Mesodermal cell (in vitro differentiated cells): ENCODE data around the gene SETD2.

Experiments used
- H3K27ac ChIP-seq: 2 replicates; pipeline ENCODE4 v1.7.0; 2013; ENCODE audit warnings: mild to moderate bottlenecking, low read depth, low read length, moderate library complexity; ENCODE audit not compliant: severe bottlenecking
- H3K36me3 ChIP-seq: 2 replicates; pipeline ENCODE4 v1.7.1; 2013; ENCODE audit warnings: mild to moderate bottlenecking, low read length, moderate library complexity; ENCODE audit not compliant: control insufficient read depth, insufficient read depth
- H3K4me1 ChIP-seq: one replicate; pipeline ENCODE4 v1.7.1; 2013; ENCODE audit warnings: mild to moderate bottlenecking, low read length; ENCODE audit not compliant: insufficient read depth, control insufficient read depth, poor library complexity, severe bottlenecking
- H3K4me3 ChIP-seq: 2 replicates; pipeline ENCODE4 v1.7.0; 2013; ENCODE audit warnings: low read length, control low read depth, mild to moderate bottlenecking; ENCODE audit not compliant: insufficient read depth, poor library complexity, severe bottlenecking; ENCODE audit errors: extremely low read depth
- H3K9me3 ChIP-seq: 2 replicates; pipeline ENCODE4 v1.7.1; 2013; ENCODE audit warnings: mild to moderate bottlenecking, low read length, moderate library complexity; ENCODE audit not compliant: control insufficient read depth
- WGBS, 2 experiments: methylation state at CpG; one replicate each; pipeline ENCODE4 v1.1.5; 2013; ENCODE audit warnings: missing lambda C conversion rate in 2 of 2; ENCODE audit not compliant: insufficient coverage in 2 of 2; 5-methylcytosine and 5-hydroxymethylcytosine counted together

Gene SETD2

GRCh38 chr3:47004369-47005211, 159.3 kb downstream of the SETD2 start:
- peaks cover 5% of the 10 kb centered on the region for H3K4me1 ChIP-seq
- H3K4me3 ChIP-seq: no peak overlapping the region
- no peaks in the 10 kb centered on the region for H3K36me3 ChIP-seq
- WGBS, 2 experiments: 92 to 94% methylated on average over 14 to 17 of the region's 17 CpGs
- no peaks in the 10 kb centered on the region for H3K9me3 ChIP-seq
- H3K27ac ChIP-seq: no peak overlapping the region

- no peaks in the 10 kb centered on the region for H3K9me3 ChIP-seq
- peaks cover 8% of the 10 kb centered on the region for H3K4me1 ChIP-seq
- H3K27ac ChIP-seq: no peak overlapping the region
- H3K4me3 ChIP-seq: no peak overlapping the region
- no peaks in the 10 kb centered on the region for H3K36me3 ChIP-seq
- 97% methylated on average over 18 to 22 of the region's 27 CpGs for WGBS, 2 experiments
These were observed 160.2 kb downstream of the SETD2 start for GRCh38 chr3:47003461-47004368.

- no peaks in the 10 kb centered on the region for H3K9me3 ChIP-seq
- 88 to 95% methylated on average over 8 to 9 of the region's 10 CpGs for WGBS, 2 experiments
- H3K4me1 ChIP-seq: peaks cover 8% of the 10 kb centered on the region
- H3K36me3 ChIP-seq: no peaks in the 10 kb centered on the region
- H3K4me3 ChIP-seq: no peak overlapping the region
- H3K27ac ChIP-seq: no peak overlapping the region
These were observed 160.9 kb downstream of the SETD2 start for GRCh38 chr3:47003056-47003410.

- H3K4me3 ChIP-seq: no peak overlapping the region
- 90 to 92% methylated on average over 19 to 27 of the region's 35 CpGs for WGBS, 2 experiments
- no peak overlapping the region for H3K27ac ChIP-seq
- no peaks in the 10 kb centered on the region for H3K36me3 ChIP-seq
- peaks cover 8% of the 10 kb centered on the region for H3K4me1 ChIP-seq
- no peaks in the 10 kb centered on the region for H3K9me3 ChIP-seq
These were observed 161.5 kb downstream of the SETD2 start for GRCh38 chr3:47002171-47003055.

GRCh38 chr3:47001731-47002170, 162.2 kb downstream of the SETD2 start:
- Histone ChIP-seq H3K27ac (no peak overlapping the region), H3K4me1 (peaks cover 8% of the 10 kb centered on the region), H3K9me3 (no peaks in the 10 kb centered on the region), H3K4me3 (no peak overlapping the region), H3K36me3 (no peaks in the 10 kb centered on the region)
- 92 to 97% methylated on average over 16 of the region's 16 CpGs for WGBS, 2 experiments

- 94 to 98% methylated on average over 21 to 23 of the region's 25 CpGs for WGBS, 2 experiments
- Histone ChIP-seq H3K27ac (no peak overlapping the region), H3K4me3 (no peak overlapping the region), H3K4me1 (peaks cover 8% of the 10 kb centered on the region), H3K36me3 (no peaks in the 10 kb centered on the region), H3K9me3 (no peaks in the 10 kb centered on the region)
These were observed 162.8 kb downstream of the SETD2 start for GRCh38 chr3:47000922-47001730.

- Histone ChIP-seq H3K27ac (no peak overlapping the region), H3K36me3 (no peaks in the 10 kb centered on the region), H3K4me3 (no peak overlapping the region), H3K9me3 (no peaks in the 10 kb centered on the region), H3K4me1 (peaks cover 8% of the 10 kb centered on the region)
- WGBS, 2 experiments: 97 to 98% methylated on average over 10 of the region's 10 CpGs
These were observed 163.6 kb downstream of the SETD2 start for GRCh38 chr3:47000198-47000815.

GRCh38 chr3:46999516-47000197, 164.3 kb downstream of the SETD2 start:
- no peak overlapping the region for H3K4me3 ChIP-seq
- 97 to 98% methylated on average over 11 to 14 of the region's 14 CpGs for WGBS, 2 experiments

GRCh38 chr3:46998852-46999515, 164.9 kb downstream of the SETD2 start:
- Histone ChIP-seq H3K36me3 (no peaks in the 10 kb centered on the region), H3K9me3 (no peaks in the 10 kb centered on the region), H3K27ac (no peak overlapping the region), H3K4me3 (no peak overlapping the region), H3K4me1 (peaks cover 8% of the 10 kb centered on the region)
- WGBS, 2 experiments: 85 to 89% methylated on average over 17 to 20 of the region's 22 CpGs

More at GRCh38 chr3:46999516-47000197, 164.3 kb downstream of the SETD2 start:
- H3K9me3 ChIP-seq: no peaks in the 10 kb centered on the region
- H3K4me1 ChIP-seq: peaks cover 8% of the 10 kb centered on the region
- H3K27ac ChIP-seq: no peak overlapping the region
- no peaks in the 10 kb centered on the region for H3K36me3 ChIP-seq
